Measurements from ENCODE around the gene PAIP2B. TPM values are rescaled to one million over a fixed set of nuclear protein-coding genes. Genes with fewer than 3 reads are reported as not detected.

The PAIP2B gene
- total RNA-seq, 1 experiment from 2014 or later: 1.4 TPM

GRCh38 chr2:71136174-71136573 is 90.7 kb downstream of the PAIP2B start:
- CTCF ChIA-PET: no interaction called here
- intact Hi-C loops (cut with micrococcal nuclease; ENCODE audit: unreplicated experiment): no loop called here
- no peak for ATAC-seq

GRCh38 chr2:71133603-71134002 is 93.3 kb downstream of the PAIP2B start:
- in situ Hi-C loops (cut with HindIII; ENCODE audit: low pct_unique_long_range_greater_than_20kb, low sequenced_read_pairs) (no loop called here), intact Hi-C loops (cut with micrococcal nuclease; ENCODE audit: unreplicated experiment) (no loop called here)
- H3K4me3 ChIP-seq (ENCODE audit: low read depth in 2 of 2, low read length in 2 of 2): no peak overlapping the region
- peaks cover 45% of the 10 kb centered on the region for H3K36me3 ChIP-seq (ENCODE audit: control insufficient read depth, insufficient read depth, low read length)
- POLR2A ChIA-PET: interaction anchor here (0.8 kb wide), 1 partner anchor 16 kb away, joined by 3 read pairs; no protein-coding TSS in a partner anchor
- peaks cover 6% of the 10 kb centered on the region for H3K4me1 ChIP-seq (ENCODE audit: control insufficient read depth, insufficient read depth, low read length)
- DNase-seq (ENCODE audit: low read depth, low spot score) (no peak), ATAC-seq (no peak)
- CTCF ChIA-PET: no interaction called here
- TF ChIP-seq POLR2AphosphoS5 (IDR thresholded peaks at IDR 0.05; ENCODE audit: low read depth, low read length) (no peak), REST (IDR thresholded peaks at IDR 0.05; ENCODE audit: insufficient read depth in 1 of 2, low read depth in 2 of 2, low read length in 1 of 2) (no peak), SIN3A (IDR thresholded peaks at IDR 0.05; ENCODE audit: borderline replicate concordance, insufficient read depth, low read depth, low read length) (no peak), TCF7L2 (IDR thresholded peaks at IDR 0.05; ENCODE audit: low read depth, low read length) (no peak), CTCF (IDR thresholded peaks at IDR 0.05) (no peak)
- no peaks in the 10 kb centered on the region for H3K9me3 ChIP-seq (ENCODE audit: control insufficient read depth, insufficient read depth, low read depth, low read length)
- H3K27ac ChIP-seq (ENCODE audit: low read length): no peak overlapping the region
- no peaks in the 10 kb centered on the region for H3K27me3 ChIP-seq (ENCODE audit: control insufficient read depth, insufficient read depth, low read length)
- BruUV-seq (replicated peaks): no TSS peak

More at GRCh38 chr2:71136174-71136573, 90.7 kb downstream of the PAIP2B start:
- Histone ChIP-seq H3K27ac (ENCODE audit: low read length) (no peak overlapping the region), H3K36me3 (ENCODE audit: control insufficient read depth, insufficient read depth, low read length) (peaks cover 51% of the 10 kb centered on the region), H3K4me1 (ENCODE audit: control insufficient read depth, insufficient read depth, low read length) (peaks cover 6% of the 10 kb centered on the region), H3K4me3 (ENCODE audit: low read depth in 2 of 2, low read length in 2 of 2) (no peak overlapping the region), H3K27me3 (ENCODE audit: control insufficient read depth, insufficient read depth, low read length) (no peaks in the 10 kb centered on the region), H3K9me3 (ENCODE audit: control insufficient read depth, insufficient read depth, low read depth, low read length) (no peaks in the 10 kb centered on the region)
- POLR2A ChIA-PET: no interaction called here
- TF ChIP-seq CTCF (IDR thresholded peaks at IDR 0.05) (no peak), SIN3A (IDR thresholded peaks at IDR 0.05; ENCODE audit: borderline replicate concordance, insufficient read depth, low read depth, low read length) (no peak), REST (IDR thresholded peaks at IDR 0.05; ENCODE audit: insufficient read depth in 1 of 2, low read depth in 2 of 2, low read length in 1 of 2) (no peak), TCF7L2 (IDR thresholded peaks at IDR 0.05; ENCODE audit: low read depth, low read length) (no peak), POLR2AphosphoS5 (IDR thresholded peaks at IDR 0.05; ENCODE audit: low read depth, low read length) (no peak)
- no peak for DNase-seq (ENCODE audit: low read depth, low spot score)
- no TSS peak for BruUV-seq (replicated peaks)
- in situ Hi-C loops (cut with HindIII; ENCODE audit: low pct_unique_long_range_greater_than_20kb, low sequenced_read_pairs): no loop called here

Data from Panc1 (cell line).